Prostate gland (tissue), 2 donors: ENCODE measurements around the gene FREM2. TPM values are rescaled to one million over a fixed set of nuclear protein-coding genes. Genes with fewer than 3 reads are reported as not detected.

Experiments used
- DNase-seq: peaks from one replicate; pipeline ENCODE4 v3.0.0-alpha.2; 2019; ENCODE audit warnings: low spot score
- H3K27ac ChIP-seq, 2 donors: fragments of 200-600 bp; sonication (generic); 2 replicates each; pipeline ENCODE4 v1.5.1; 2017 to 2019
- H3K27me3 ChIP-seq: fragments of 200-600 bp; sonication (generic); replicated peaks from 2 replicates; pipeline ENCODE4 v1.5.1; 2019; ENCODE audit not compliant: insufficient read depth
- H3K36me3 ChIP-seq, 2 donors: fragments of 200-600 bp; sonication (generic); 1 replicate in 1 of 2; 2 replicates in 1 of 2; pipeline versions ENCODE4 v1.5.1 to v1.8.1; 2017 to 2019
- H3K4me1 ChIP-seq: fragments of 200-600 bp; sonication (generic); replicated peaks from 2 replicates; pipeline ENCODE4 v1.5.1; 2019
- H3K4me3 ChIP-seq, 2 donors: fragments of 200-600 bp; sonication (generic); 2 replicates each; pipeline ENCODE4 v1.5.1; 2017 to 2019
- H3K9me3 ChIP-seq: fragments of 200-600 bp; sonication (generic); 2 replicates; pipeline ENCODE4 v1.5.1; 2017
- CTCF ChIP-seq, 4 experiments: fragments of 200-600 bp in 2 of 4; fragments of 450-650 bp in 2 of 4; sonication (generic) in 2 of 4; IDR thresholded peaks; 1 replicate in 3 of 4; 2 replicates in 1 of 4; pipeline ENCODE4 v1.5.1; 2016 to 2019; ENCODE audit warnings: antibody characterized with exemption in 4 of 4, mild to moderate bottlenecking in 2 of 4, moderate library complexity in 2 of 4
- POLR2A ChIP-seq: fragments of 450-650 bp; IDR thresholded peaks from one replicate; pipeline ENCODE4 v1.6.1; 2016; ENCODE audit warnings: antibody characterized with exemption, mild to moderate bottlenecking
- POLR2AphosphoS5 ChIP-seq: sonication (generic); formaldehyde crosslinking; IDR thresholded peaks from one replicate; pipeline ENCODE4 v1.6.1; 2017; ENCODE audit warnings: antibody characterized with exemption
- WGBS: methylation state at CpG from one replicate; pipeline ENCODE4 v1.1.5; 2018; 5-methylcytosine and 5-hydroxymethylcytosine counted together
- intact Hi-C: fragments of 100-400 bp; cut with DNase I; formaldehyde crosslinking; loops from one replicate; pipeline ENCODE4 v1.14.2; 2022
- total RNA-seq, 2 donors: library from RNA; depleted of rRNA; stranded (reverse); fragments of >200 nt; gene quantifications; one replicate each; pipeline ENCODE4 v1.1.0, GENCODE V29; 2016

FREM2 gene
- total RNA-seq, 2 donors from 2014 or later, result 3.1 to 5.9 TPM

GRCh38 chr13:38796890-38797289, 110.0 kb downstream of the FREM2 start:
- 97% methylated on average over 1 of the region's 1 CpG for WGBS
- TF ChIP-seq POLR2A, result no peak
- no peak for TF ChIP-seq CTCF (IDR thresholded peaks at IDR 0.05)
- TF ChIP-seq POLR2AphosphoS5, result no peak

GRCh38 chr13:38803531-38803930, 116.7 kb downstream of the FREM2 start:
- H3K27me3 ChIP-seq, result no peaks in the 10 kb centered on the region
- TF ChIP-seq POLR2A (no peak), CTCF (IDR thresholded peaks at IDR 0.05) (no peak), POLR2AphosphoS5 (no peak)
- H3K36me3 ChIP-seq, result no peaks in the 10 kb centered on the region
- no peak overlapping the region for H3K27ac ChIP-seq
- H3K9me3 ChIP-seq, result no peaks in the 10 kb centered on the region
- no peaks in the 10 kb centered on the region for H3K4me1 ChIP-seq
- WGBS, result 81% methylated on average over 2 of the region's 2 CpGs
- no peak for DNase-seq
- intact Hi-C loops, result no loop called here
- no peak overlapping the region for H3K4me3 ChIP-seq

More at GRCh38 chr13:38796890-38797289, 110.0 kb downstream of the FREM2 start:
- Histone ChIP-seq H3K9me3 (no peaks in the 10 kb centered on the region), H3K27ac (no peak overlapping the region), H3K36me3 (no peaks in the 10 kb centered on the region), H3K27me3 (no peaks in the 10 kb centered on the region), H3K4me3 (no peak overlapping the region), H3K4me1 (no peaks in the 10 kb centered on the region)
- DNase-seq, result no peak
- intact Hi-C loops, result no loop called here

GRCh38 chr13:38804061-38804460, 117.2 kb downstream of the FREM2 start:
- DNase-seq, result no peak
- intact Hi-C loops, result no loop called here
- no peaks in the 10 kb centered on the region for H3K4me1 ChIP-seq
- no peaks in the 10 kb centered on the region for H3K27me3 ChIP-seq
- H3K4me3 ChIP-seq, result no peak overlapping the region
- no peaks in the 10 kb centered on the region for H3K9me3 ChIP-seq
- 92% methylated on average over 2 of the region's 2 CpGs for WGBS
- TF ChIP-seq POLR2AphosphoS5, result no peak
- no peak for TF ChIP-seq POLR2A
- TF ChIP-seq CTCF (IDR thresholded peaks at IDR 0.05), result no peak
- no peaks in the 10 kb centered on the region for H3K36me3 ChIP-seq
- no peak overlapping the region for H3K27ac ChIP-seq

- whole genome bisulfite sequencing, result 42% methylated on average over 1 of the region's 1 CpG
- Histone ChIP-seq H3K4me1 (no peaks in the 10 kb centered on the region), H3K27me3 (no peaks in the 10 kb centered on the region), H3K9me3 (no peaks in the 10 kb centered on the region), H3K4me3 (no peak overlapping the region), H3K36me3 (no peaks in the 10 kb centered on the region), H3K27ac (no peak overlapping the region)
- no peak for DNase-seq
- intact Hi-C loops, result no loop called here
- TF ChIP-seq POLR2AphosphoS5 (no peak), POLR2A (no peak), CTCF (IDR thresholded peaks at IDR 0.05) (no peak)
These were observed 117.7 kb downstream of the FREM2 start for GRCh38 chr13:38804536-38804935.

- no peaks in the 10 kb centered on the region for H3K27me3 ChIP-seq
- no peaks in the 10 kb centered on the region for H3K36me3 ChIP-seq
- no peaks in the 10 kb centered on the region for H3K9me3 ChIP-seq
- peak; percentile 13 for DNase-seq
- H3K4me1 ChIP-seq, result no peaks in the 10 kb centered on the region
- TF ChIP-seq POLR2A (no peak), POLR2AphosphoS5 (no peak), CTCF (IDR thresholded peaks at IDR 0.05) (no peak)
- 8% methylated on average over 1 of the region's 1 CpG for WGBS
- intact Hi-C loops, result no loop called here
- H3K4me3 ChIP-seq, result no peak overlapping the region
- no peak overlapping the region for H3K27ac ChIP-seq
These were observed 127.5 kb downstream of the FREM2 start for GRCh38 chr13:38814331-38814730.
